OCI-LY7 (cell line): Measurements from ENCODE around the gene LGI2.

Source experiments
- EZH2phosphoT487 ChIP-seq: fragments of 200-600 bp; sonication (generic); IDR thresholded peaks from 2 replicates; pipeline ENCODE4 v1.6.1; 2018; ENCODE audit warnings: low read depth, borderline replicate concordance, mild to moderate bottlenecking, mixed run types, antibody characterized with exemption, low read length, moderate library complexity, mixed read lengths
- TF ChIP-seq, protein P1 (sequence below): fragments of 200-600 bp; sonication (generic); conservative IDR thresholded peaks from 2 replicates; pipeline ENCODE4 v1.5.1; 2014; ENCODE audit warnings: mild to moderate bottlenecking, antibody characterized with exemption, low read length, moderate library complexity, mixed read lengths

DNA sequence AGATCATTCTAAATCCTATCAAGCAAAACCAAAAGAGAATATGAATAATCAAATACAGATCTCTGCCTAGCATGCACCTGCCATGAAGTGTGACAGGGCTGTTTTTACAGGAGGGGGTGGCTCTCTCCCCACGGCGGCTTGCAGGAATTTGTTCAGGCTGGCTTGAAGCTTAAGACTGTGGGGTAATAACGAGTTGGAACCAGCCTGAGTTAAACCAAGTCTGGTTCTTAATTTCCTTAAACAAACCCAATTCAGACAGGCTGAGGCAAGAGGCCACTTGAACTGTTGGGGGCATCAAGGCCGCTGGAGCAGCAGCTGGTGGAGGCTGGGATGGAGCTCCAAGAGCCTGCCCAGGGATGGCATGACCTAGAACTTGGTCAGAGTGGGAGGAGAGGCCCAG is 45.1 kb upstream of the LGI2 start:
- TF ChIP-seq, protein P1, sequence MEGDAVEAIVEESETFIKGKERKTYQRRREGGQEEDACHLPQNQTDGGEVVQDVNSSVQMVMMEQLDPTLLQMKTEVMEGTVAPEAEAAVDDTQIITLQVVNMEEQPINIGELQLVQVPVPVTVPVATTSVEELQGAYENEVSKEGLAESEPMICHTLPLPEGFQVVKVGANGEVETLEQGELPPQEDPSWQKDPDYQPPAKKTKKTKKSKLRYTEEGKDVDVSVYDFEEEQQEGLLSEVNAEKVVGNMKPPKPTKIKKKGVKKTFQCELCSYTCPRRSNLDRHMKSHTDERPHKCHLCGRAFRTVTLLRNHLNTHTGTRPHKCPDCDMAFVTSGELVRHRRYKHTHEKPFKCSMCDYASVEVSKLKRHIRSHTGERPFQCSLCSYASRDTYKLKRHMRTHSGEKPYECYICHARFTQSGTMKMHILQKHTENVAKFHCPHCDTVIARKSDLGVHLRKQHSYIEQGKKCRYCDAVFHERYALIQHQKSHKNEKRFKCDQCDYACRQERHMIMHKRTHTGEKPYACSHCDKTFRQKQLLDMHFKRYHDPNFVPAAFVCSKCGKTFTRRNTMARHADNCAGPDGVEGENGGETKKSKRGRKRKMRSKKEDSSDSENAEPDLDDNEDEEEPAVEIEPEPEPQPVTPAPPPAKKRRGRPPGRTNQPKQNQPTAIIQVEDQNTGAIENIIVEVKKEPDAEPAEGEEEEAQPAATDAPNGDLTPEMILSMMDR: no peak
- TF ChIP-seq EZH2phosphoT487: no peak
